Endodermal cell (in vitro differentiated cells): ENCODE data around the gene OTOGL. TPM values are rescaled to one million over a fixed set of nuclear protein-coding genes. Genes with fewer than 3 reads are reported as not detected.

Experiments
- DNase-seq: peaks from one replicate; pipeline ENCODE4 v3.0.0-alpha.2; 2017
- H3K27ac ChIP-seq: 2 replicates; pipeline ENCODE4 v1.5.1; 2013; ENCODE audit warnings: mild to moderate bottlenecking, low read depth, low read length, moderate library complexity
- H3K27me3 ChIP-seq: 2 replicates; pipeline ENCODE4 v1.6.1; 2013; ENCODE audit warnings: mild to moderate bottlenecking, low read length, moderate library complexity; ENCODE audit not compliant: insufficient read depth, control insufficient read depth, poor library complexity, severe bottlenecking
- H3K36me3 ChIP-seq: 2 replicates; pipeline ENCODE4 v1.7.0; 2013; ENCODE audit warnings: mild to moderate bottlenecking, low read length, moderate library complexity; ENCODE audit not compliant: control insufficient read depth, insufficient read depth
- H3K4me1 ChIP-seq: one replicate; pipeline ENCODE4 v1.7.0; 2013; ENCODE audit warnings: low read length; ENCODE audit not compliant: control insufficient read depth, insufficient read depth
- H3K4me3 ChIP-seq: 2 replicates; pipeline ENCODE4 v1.5.1; 2013; ENCODE audit warnings: mild to moderate bottlenecking, low read length, moderate library complexity
- H3K9ac ChIP-seq: 2 replicates; pipeline ENCODE4 v1.6.1; 2013; ENCODE audit warnings: mild to moderate bottlenecking, low read length, moderate library complexity; ENCODE audit not compliant: poor library complexity, severe bottlenecking; ENCODE audit errors: extremely low read depth
- H3K9me3 ChIP-seq: 2 replicates; pipeline ENCODE4 v1.6.1; 2013; ENCODE audit warnings: mild to moderate bottlenecking, low read length, moderate library complexity; ENCODE audit not compliant: control insufficient read depth
- H3K27ac Mint-ChIP-seq: 2 replicates; pipeline ENCODE4 v1.8.0; 2020; ENCODE audit warnings: mixed read lengths
- H3K27me3 Mint-ChIP-seq: 2 replicates; pipeline ENCODE4 v1.8.0; 2021; ENCODE audit warnings: mild to moderate bottlenecking, mixed read lengths; ENCODE audit not compliant: insufficient read depth
- H3K36me3 Mint-ChIP-seq: 2 replicates; pipeline ENCODE4 v1.8.0; 2020; ENCODE audit warnings: low read depth, mixed read lengths
- H3K4me1 Mint-ChIP-seq: 2 replicates; pipeline ENCODE4 v1.8.0; 2020; ENCODE audit warnings: mixed read lengths
- H3K4me3 Mint-ChIP-seq: 2 replicates; pipeline ENCODE4 v1.8.0; 2020; ENCODE audit warnings: mild to moderate bottlenecking, moderate library complexity, mixed read lengths
- H3K9me3 Mint-ChIP-seq: 2 replicates; pipeline ENCODE4 v1.8.0; 2020; ENCODE audit warnings: mild to moderate bottlenecking, mixed read lengths
- whole genome bisulfite sequencing, 2 experiments: methylation state at CpG; one replicate each; pipeline versions ENCODE4 v1.1.5 to v1.1.7; 2013; ENCODE audit warnings: missing lambda C conversion rate in 2 of 2, mixed read lengths in 1 of 2; ENCODE audit not compliant: insufficient coverage in 1 of 2, insufficient read length in 1 of 2; 5-methylcytosine and 5-hydroxymethylcytosine counted together
- total RNA-seq, 2 donors: library from RNA; stranded (reverse); fragmentation: NEBNext Ultra II Directional in 1 of 2; extraction: Animal tissue kit (Norgen Biotek cat#: 25700) in 1 of 2; gene quantifications; 2 replicates in 1 of 2; 3 replicates in 1 of 2; pipeline ENCODE4 v1.2.1, GENCODE V29; 2021
- TF ChIP-seq, protein P1 (sequence below): fragments of 200-600 bp; sonication (generic); conservative IDR thresholded peaks from 2 replicates; pipeline ENCODE4 v1.5.0; 2021; ENCODE audit warnings: antibody characterized with exemption, mild to moderate bottlenecking

Gene OTOGL
- total RNA-seq, 2 donors from 2014 or later: 2.4 to 11.4 TPM

DNA sequence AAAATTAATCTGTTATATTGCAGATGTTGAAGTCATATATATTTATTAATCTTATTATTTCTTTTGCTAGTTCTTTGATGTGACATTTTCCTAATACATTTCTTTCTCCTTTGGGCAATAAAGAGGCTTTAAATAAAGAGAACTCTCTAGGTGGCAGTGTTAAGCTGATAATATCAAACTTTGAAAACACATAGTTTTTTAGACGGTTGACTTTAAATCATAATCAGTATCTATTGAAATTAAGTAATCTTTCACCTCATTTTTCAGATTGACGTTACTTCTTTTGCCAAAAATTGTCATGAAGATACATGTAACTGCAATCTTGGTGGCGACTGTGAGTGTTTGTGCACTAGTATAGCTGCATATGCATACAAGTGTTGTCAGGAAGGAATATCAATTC lies 213.9 kb downstream of the OTOGL start:
- no peaks in the 10 kb centered on the region for H3K4me1 ChIP-seq
- no peaks in the 10 kb centered on the region for H3K36me3 ChIP-seq
- no peak overlapping the region for H3K27ac ChIP-seq
- H3K27me3 ChIP-seq: no peaks in the 10 kb centered on the region
- H3K27me3 Mint-ChIP-seq: peaks cover 2% of the 10 kb centered on the region
- no peaks in the 10 kb centered on the region for H3K4me1 Mint-ChIP-seq
- TF ChIP-seq, protein P1, sequence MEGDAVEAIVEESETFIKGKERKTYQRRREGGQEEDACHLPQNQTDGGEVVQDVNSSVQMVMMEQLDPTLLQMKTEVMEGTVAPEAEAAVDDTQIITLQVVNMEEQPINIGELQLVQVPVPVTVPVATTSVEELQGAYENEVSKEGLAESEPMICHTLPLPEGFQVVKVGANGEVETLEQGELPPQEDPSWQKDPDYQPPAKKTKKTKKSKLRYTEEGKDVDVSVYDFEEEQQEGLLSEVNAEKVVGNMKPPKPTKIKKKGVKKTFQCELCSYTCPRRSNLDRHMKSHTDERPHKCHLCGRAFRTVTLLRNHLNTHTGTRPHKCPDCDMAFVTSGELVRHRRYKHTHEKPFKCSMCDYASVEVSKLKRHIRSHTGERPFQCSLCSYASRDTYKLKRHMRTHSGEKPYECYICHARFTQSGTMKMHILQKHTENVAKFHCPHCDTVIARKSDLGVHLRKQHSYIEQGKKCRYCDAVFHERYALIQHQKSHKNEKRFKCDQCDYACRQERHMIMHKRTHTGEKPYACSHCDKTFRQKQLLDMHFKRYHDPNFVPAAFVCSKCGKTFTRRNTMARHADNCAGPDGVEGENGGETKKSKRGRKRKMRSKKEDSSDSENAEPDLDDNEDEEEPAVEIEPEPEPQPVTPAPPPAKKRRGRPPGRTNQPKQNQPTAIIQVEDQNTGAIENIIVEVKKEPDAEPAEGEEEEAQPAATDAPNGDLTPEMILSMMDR: no peak
- H3K4me3 Mint-ChIP-seq: no peak overlapping the region
- peaks cover 11% of the 10 kb centered on the region for H3K9me3 Mint-ChIP-seq
- no peak overlapping the region for H3K4me3 ChIP-seq
- no peaks in the 10 kb centered on the region for H3K36me3 Mint-ChIP-seq
- H3K27ac Mint-ChIP-seq: no peak overlapping the region
- H3K9me3 ChIP-seq: no peaks in the 10 kb centered on the region
- WGBS, 2 experiments: 92% methylated on average over 3 of the region's 3 CpGs; no CpG with 5 or more reads in 1 of the 2 experiments
- H3K9ac ChIP-seq: no peak overlapping the region
- no peak for DNase-seq

DNA sequence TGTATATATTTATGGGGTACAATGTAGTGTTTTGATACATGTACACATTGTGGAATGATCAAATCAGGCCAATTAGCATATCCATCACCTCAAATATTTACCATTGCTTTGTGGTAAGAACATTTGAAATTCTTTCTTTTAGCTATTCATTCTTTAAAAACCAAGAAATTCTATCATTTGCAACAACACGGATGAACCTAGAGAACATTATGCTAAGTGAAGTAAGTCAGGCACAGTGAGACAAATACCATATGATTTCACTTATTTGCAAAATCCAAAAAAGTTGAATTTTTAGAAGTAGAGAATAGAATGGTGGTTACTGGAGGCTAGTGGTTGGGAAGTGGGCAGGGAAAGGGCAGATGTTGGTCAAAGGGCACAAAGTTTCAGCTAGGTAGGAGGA lies 215.4 kb downstream of the OTOGL start:
- no peak overlapping the region for H3K27ac ChIP-seq
- Mint-ChIP-seq H3K9me3 (no peaks in the 10 kb centered on the region), H3K4me3 (no peak overlapping the region), H3K36me3 (no peaks in the 10 kb centered on the region), H3K27ac (no peak overlapping the region), H3K27me3 (peaks cover 2% of the 10 kb centered on the region), H3K4me1 (no peaks in the 10 kb centered on the region)
- no peaks in the 10 kb centered on the region for H3K36me3 ChIP-seq
- no peak overlapping the region for H3K9ac ChIP-seq
- no peaks in the 10 kb centered on the region for H3K9me3 ChIP-seq
- WGBS, 2 experiments: 100% methylated on average over 1 of the region's 1 CpG; no CpG with 5 or more reads in 1 of the 2 experiments
- H3K4me1 ChIP-seq: no peaks in the 10 kb centered on the region
- DNase-seq: no peak
- H3K27me3 ChIP-seq: no peaks in the 10 kb centered on the region
- no peak overlapping the region for H3K4me3 ChIP-seq
- TF ChIP-seq, protein P1: no peak

DNA sequence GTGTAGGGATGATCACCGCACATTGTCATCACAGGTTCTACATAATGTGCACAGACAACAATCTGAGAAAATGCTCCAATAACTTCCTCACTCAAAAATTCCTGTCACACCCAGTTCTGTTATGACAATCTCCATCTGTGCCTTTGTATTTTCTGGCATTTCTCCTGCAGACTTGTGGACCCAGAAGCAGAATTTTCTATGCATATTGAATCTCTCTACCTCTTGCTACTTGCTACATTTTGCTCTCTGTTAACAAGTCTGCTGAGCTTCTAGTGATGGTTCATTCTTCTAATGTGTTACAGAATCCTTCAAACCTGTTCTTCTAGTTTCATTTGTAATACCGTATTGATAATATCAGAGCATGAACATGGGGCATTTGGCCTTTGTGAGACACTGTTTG lies 216.9 kb downstream of the OTOGL start:
- TF ChIP-seq, protein P1: no peak
- 83 to 97% methylated on average over 2 of the region's 2 CpGs for WGBS, 2 experiments
- no peaks in the 10 kb centered on the region for H3K36me3 Mint-ChIP-seq

More for the DNA sequence above, 216.9 kb downstream of the OTOGL start:
- no peaks in the 10 kb centered on the region for H3K4me1 ChIP-seq
- no peaks in the 10 kb centered on the region for H3K36me3 ChIP-seq
- no peaks in the 10 kb centered on the region for H3K9me3 ChIP-seq
- Mint-ChIP-seq H3K4me1 (no peaks in the 10 kb centered on the region), H3K27ac (no peak overlapping the region), H3K9me3 (no peaks in the 10 kb centered on the region), H3K4me3 (no peak overlapping the region), H3K27me3 (peaks cover 2% of the 10 kb centered on the region)
- no peak overlapping the region for H3K4me3 ChIP-seq
- no peak for DNase-seq
- H3K27ac ChIP-seq: no peak overlapping the region
- H3K27me3 ChIP-seq: no peaks in the 10 kb centered on the region
- H3K9ac ChIP-seq: no peak overlapping the region
